Suprapubic skin (tissue), 4 donors: ENCODE measurements around the gene CADM2.

Experiments
- CTCF ChIP-seq, 2 donors: fragments of 200-600 bp in 1 of 2; fragments of 450-650 bp in 1 of 2; sonication (generic) in 1 of 2; IDR thresholded peaks; one replicate each; pipeline ENCODE4 v1.5.1; 2016 to 2019; ENCODE audit warnings: antibody characterized with exemption in 2 of 2, mild to moderate bottlenecking in 1 of 2, moderate library complexity in 1 of 2
- EP300 ChIP-seq: sonication (generic); formaldehyde crosslinking; IDR thresholded peaks from one replicate; pipeline ENCODE4 v1.6.1; 2017; ENCODE audit warnings: antibody characterized with exemption
- POLR2A ChIP-seq, 2 donors: fragments of 450-650 bp; IDR thresholded peaks; one replicate each; pipeline ENCODE4 v1.6.1; 2017; ENCODE audit warnings: antibody characterized with exemption in 2 of 2, mild to moderate bottlenecking in 2 of 2, moderate library complexity in 2 of 2
- POLR2AphosphoS5 ChIP-seq, 3 donors: sonication (generic); formaldehyde crosslinking; IDR thresholded peaks; one replicate each; pipeline ENCODE4 v1.6.1; 2017; ENCODE audit warnings: antibody characterized with exemption in 3 of 3

- TF ChIP-seq CTCF (IDR thresholded peaks at IDR 0.05) (no peak), POLR2A (IDR thresholded peaks at IDR 0.05) (no peak), POLR2AphosphoS5 (IDR thresholded peaks at IDR 0.05) (no peak), EP300 (no peak)
Observed at GRCh38 chr3:85662462-85662861, 703.7 kb downstream of the CADM2 start.
